ENCODE measurements around the gene ITPKB.
A peak's percentile ranks its signal among the peaks of the same experiment; 100 is the strongest.
"Not testable (repeated sequence)": the region's sequence is repeated elsewhere in the genome, so short reads cannot be mapped to it uniquely, and the experiment has no call there.

ITPKB gene

GRCh38 chr1:226617109-226617508 is 122.0 kb downstream of the ITPKB start:
- no peak for DNase-seq

- DNase-seq: no peak
Observed at GRCh38 chr1:226616636-226617035, 122.4 kb downstream of the ITPKB start.

- no peak for DNase-seq
Observed at GRCh38 chr1:226615876-226616275, 123.2 kb downstream of the ITPKB start.

GRCh38 chr1:226611980-226612379 is 127.1 kb downstream of the ITPKB start:
- DNase-seq: not testable (repeated sequence)

- DNase-seq: no peak
Observed at GRCh38 chr1:226611301-226611700, 127.8 kb downstream of the ITPKB start.

- DNase-seq: no peak
Observed at GRCh38 chr1:226610671-226611070, 128.4 kb downstream of the ITPKB start.

- DNase-seq: no peak
Observed at GRCh38 chr1:226609836-226610455, 129.1 kb downstream of the ITPKB start.

GRCh38 chr1:226608699-226609505 is 130.2 kb downstream of the ITPKB start:
- peak; percentile 64 for DNase-seq

GRCh38 chr1:226607821-226608220 is 131.3 kb downstream of the ITPKB start:
- no peak for DNase-seq

- DNase-seq: no peak
Observed at GRCh38 chr1:226607268-226607660, 131.8 kb downstream of the ITPKB start.

- no peak for DNase-seq
Observed at GRCh38 chr1:226606311-226607267, 132.5 kb downstream of the ITPKB start.

GRCh38 chr1:226605318-226605950 is 133.6 kb downstream of the ITPKB start:
- DNase-seq: no peak

GRCh38 chr1:226604560-226605317 is 134.3 kb downstream of the ITPKB start:
- DNase-seq: no peak

GRCh38 chr1:226603858-226604559 is 135.1 kb downstream of the ITPKB start:
- DNase-seq: no peak

- DNase-seq: peak; percentile 49
Observed at GRCh38 chr1:226603022-226603857, 135.8 kb downstream of the ITPKB start.

GRCh38 chr1:226602186-226603021 is 136.7 kb downstream of the ITPKB start:
- DNase-seq: no peak

- DNase-seq: no peak
Observed at GRCh38 chr1:226601456-226601855, 137.6 kb downstream of the ITPKB start.

- no peak for DNase-seq
Observed at GRCh38 chr1:226600254-226600653, 138.8 kb downstream of the ITPKB start.

GRCh38 chr1:226599636-226600238 is 139.3 kb downstream of the ITPKB start:
- no peak for DNase-seq
